Fibroblast of mammary gland (primary cell): ENCODE results near the gene CKS1B.
A peak's percentile ranks its signal among the peaks of the same experiment; 100 is the strongest.
"Not testable (repeated sequence)": the region's sequence is repeated elsewhere in the genome, so short reads cannot be mapped to it uniquely, and the experiment has no call there.

Source experiments
- DNase-seq: peaks from one replicate; pipeline ENCODE4 v3.0.0-alpha.2; 2010; ENCODE audit warnings: low read depth
- H3K4me3 ChIP-seq: 2 replicates; pipeline ENCODE4 v1.5.1; 2011; ENCODE audit warnings: low read depth, mild to moderate bottlenecking, low read length, moderate library complexity; ENCODE audit not compliant: control insufficient read depth
- TF ChIP-seq, protein P1 (sequence below): conservative IDR thresholded peaks from 2 replicates; pipeline ENCODE4 v1.5.1; 2011; ENCODE audit warnings: low read depth, low read length, inconsistent platforms; ENCODE audit not compliant: control insufficient read depth, insufficient read depth

Gene CKS1B

DNA sequence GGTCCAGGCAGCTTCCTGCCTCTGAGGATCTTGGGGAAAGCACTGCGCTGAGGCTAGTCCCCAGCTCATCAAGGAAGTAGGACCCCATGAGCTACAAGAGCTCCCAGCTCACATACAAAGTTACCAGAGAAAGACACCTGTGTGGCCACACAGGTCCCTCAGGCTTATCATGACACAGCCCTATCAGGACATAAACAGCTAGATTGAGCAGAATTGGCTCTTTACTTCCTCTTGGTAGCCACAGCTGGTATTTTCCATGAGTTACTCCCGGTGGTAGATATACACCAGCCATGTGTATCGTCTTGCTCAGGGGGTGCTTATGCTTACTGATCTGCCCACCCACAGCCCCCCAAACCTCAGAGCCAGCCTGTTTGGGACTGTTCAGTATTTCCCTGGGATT lies 20.1 kb downstream of the CKS1B start:
- no peak overlapping the region for H3K4me3 ChIP-seq
- no peak for DNase-seq

DNA sequence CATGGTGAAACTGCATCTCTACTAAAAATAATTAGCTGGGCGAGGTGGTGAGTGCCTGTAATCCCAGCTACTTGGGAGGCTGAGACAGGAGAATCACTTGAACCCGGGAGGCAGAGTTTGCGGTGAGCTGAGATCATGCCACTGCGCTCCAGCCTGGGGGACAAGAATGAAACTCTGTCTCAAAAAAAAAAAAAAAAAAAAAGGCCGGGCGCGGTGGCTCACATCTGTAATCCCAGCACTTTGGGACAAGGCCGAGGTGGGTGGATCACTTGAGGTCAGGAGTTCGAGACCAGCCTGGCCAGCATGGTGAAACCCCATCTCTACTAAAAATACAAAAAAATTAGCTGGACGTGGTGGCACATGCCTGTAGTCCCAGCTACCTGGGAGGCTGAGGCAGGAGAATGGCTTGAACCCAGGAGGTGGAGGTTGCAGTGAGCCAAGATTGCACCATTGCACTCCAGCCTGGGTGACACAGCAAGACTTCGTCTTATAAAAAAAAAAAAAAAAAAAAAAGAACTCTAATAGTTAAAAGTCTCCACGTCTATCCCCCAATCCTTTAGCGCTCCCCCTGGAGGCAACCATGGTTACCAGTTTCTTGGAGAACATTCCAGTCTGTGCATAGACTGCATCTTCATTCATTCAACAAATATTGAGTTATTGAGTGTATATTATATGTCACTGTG lies 21.0 kb downstream of the CKS1B start:
- TF ChIP-seq, protein P1, sequence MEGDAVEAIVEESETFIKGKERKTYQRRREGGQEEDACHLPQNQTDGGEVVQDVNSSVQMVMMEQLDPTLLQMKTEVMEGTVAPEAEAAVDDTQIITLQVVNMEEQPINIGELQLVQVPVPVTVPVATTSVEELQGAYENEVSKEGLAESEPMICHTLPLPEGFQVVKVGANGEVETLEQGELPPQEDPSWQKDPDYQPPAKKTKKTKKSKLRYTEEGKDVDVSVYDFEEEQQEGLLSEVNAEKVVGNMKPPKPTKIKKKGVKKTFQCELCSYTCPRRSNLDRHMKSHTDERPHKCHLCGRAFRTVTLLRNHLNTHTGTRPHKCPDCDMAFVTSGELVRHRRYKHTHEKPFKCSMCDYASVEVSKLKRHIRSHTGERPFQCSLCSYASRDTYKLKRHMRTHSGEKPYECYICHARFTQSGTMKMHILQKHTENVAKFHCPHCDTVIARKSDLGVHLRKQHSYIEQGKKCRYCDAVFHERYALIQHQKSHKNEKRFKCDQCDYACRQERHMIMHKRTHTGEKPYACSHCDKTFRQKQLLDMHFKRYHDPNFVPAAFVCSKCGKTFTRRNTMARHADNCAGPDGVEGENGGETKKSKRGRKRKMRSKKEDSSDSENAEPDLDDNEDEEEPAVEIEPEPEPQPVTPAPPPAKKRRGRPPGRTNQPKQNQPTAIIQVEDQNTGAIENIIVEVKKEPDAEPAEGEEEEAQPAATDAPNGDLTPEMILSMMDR: peak; percentile 46
- H3K4me3 ChIP-seq: not testable (repeated sequence)
- DNase-seq: peak; percentile 86

More for the DNA sequence above, 20.1 kb downstream of the CKS1B start:
- TF ChIP-seq, protein P1: no peak

DNA sequence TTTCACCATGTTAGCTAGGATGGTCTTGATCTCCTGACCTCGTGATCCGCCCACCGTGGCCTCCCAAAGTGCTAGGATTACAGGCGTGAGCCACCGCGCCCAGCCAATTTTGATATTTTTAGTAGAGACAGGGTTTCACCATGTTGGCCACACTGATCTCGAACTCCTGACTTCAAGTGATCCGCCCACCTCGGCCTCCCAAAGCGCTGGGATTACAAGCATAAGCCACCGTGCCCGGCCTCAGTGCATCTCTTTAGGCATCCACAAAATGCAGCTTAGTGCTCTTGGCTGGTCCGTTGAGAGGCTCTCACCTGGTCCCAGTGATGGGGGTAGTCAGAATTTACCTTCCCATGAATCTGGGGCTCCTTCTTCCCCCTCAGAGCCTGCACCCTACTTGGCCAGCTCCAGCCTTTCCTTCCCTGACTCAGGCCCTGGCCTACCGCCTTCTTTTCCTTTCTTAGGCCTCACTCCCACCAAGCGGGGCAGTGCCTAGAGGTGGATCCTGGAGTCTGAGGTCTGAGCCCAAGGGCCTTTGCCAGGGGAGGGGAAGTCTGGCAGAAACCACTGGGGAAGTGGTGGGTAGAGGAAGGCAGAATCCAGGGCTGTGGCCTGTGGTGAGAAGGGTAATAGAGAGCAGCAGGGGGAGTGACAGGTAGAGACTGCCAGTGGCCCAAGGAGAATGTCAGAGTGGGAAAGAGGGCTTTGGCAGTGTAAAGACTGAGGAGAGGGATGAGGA lies 22.7 kb downstream of the CKS1B start:
- TF ChIP-seq, protein P1: no peak
- no peak for DNase-seq
- H3K4me3 ChIP-seq: no peak overlapping the region

DNA sequence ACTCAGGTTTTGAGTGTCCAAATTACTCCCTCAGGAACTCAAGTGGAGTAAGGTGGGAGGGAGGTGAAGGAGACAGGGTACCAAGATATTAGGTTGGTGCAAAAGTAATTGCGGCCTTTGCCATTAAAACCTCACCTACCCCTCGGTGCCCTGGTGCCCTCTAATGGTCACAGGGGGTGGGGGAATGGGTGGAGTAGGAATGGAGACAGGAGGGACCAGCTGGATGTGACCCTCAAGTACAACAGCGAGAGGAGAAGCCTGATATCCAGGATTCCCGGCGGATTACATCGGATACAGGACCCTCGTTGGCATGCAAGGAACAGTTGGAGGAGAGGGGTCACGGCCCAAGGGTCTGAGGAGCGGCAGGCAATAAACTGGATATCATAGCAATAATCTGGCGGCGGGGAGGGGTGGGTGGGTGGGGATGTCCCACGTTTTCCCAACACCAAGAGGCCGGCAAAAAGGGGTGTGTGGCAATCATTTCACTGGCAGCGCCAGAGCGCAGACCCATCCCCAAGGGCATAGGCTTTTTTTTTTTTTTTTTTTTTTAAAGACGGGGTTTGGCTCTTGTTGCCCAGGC lies 23.8 kb downstream of the CKS1B start:
- no peak for DNase-seq
- TF ChIP-seq, protein P1: no peak
- H3K4me3 ChIP-seq: no peak overlapping the region

DNA sequence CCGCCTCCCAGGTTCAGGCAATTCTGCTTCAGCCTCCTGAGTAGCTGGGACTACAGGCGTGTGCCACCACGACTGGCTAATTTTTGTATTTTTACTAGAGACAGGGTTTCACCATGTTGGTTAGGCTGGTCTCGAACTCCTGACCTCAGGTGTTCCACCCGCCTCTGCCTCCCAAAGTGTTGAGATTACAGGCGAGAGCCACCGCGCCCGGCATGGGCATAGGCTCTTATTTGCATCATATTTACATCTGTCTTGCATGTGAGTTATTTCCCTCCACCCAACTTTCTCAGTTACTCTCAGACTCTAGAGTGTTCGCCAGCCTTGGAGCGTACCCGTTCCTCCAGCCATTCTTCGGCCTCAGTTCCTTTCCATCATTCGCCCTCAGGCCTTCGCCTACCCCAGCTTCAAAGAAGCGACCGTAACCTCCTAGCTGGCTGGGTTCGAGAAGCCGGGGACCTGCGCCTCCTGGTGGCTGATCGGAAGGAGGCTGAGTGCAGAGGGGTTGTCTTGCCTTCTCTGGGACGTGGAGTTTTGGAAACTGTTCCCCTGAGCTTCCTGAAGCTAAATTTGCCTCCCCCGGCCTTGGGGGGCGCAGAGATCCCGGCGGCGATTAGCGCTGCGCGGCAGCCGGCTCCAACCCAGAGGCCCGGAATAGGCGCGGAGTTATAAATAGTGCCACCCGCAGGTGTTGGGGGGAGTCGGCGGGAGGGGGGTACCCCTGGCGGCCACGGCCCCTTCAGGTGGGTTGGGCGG lies 24.5 kb downstream of the CKS1B start:
- DNase-seq: peak; percentile 76
- peak overlapping the region; percentile 31 for H3K4me3 ChIP-seq
- TF ChIP-seq, protein P1: peak; percentile 93
